K562 (cell line): ENCODE results near the gene ELMO1. TPM values are rescaled to one million over a fixed set of nuclear protein-coding genes. Genes with fewer than 3 reads are reported as not detected.

ENCODE experiments used
- ATAC-seq: fragments of 200-7000 bp; cut with Tn5 transposase; 3 replicates; pipeline ENCODE4 v1.9.1; 2020; ENCODE audit warnings: moderate library complexity
- BruUV-seq: library from RNA; stranded (reverse); fragments of 400-500 nt; replicated peaks from 2 replicates; lab custom pipeline; 2021; lab: Mats Ljungman, UMichigan
- CTCF ChIA-PET: fragments of 300-600 bp; formaldehyde crosslinking; extraction: SDS; loops from one replicate; lab custom pipeline; 2021; ENCODE audit warnings: low intra/inter-chr PET ratio; lab: Yijun Ruan, JAX
- POLR2A ChIA-PET: fragments of 300-600, 350-650 bp; sonication (Branson Sonifier 250); formaldehyde crosslinking; extraction: SDS; loops from one replicate; lab custom pipeline; 2021; ENCODE audit warnings: antibody characterized with exemption, inconsistent platforms; lab: Yijun Ruan, JAX
- DNase-seq, 4 experiments: peaks; one replicate each; pipeline versions ENCODE4 v3.0.0 to v3.0.0-alpha.2; 2011 to 2018; ENCODE audit warnings: low spot score in 3 of 4, mixed read lengths in 3 of 4; ENCODE audit errors: extremely low read depth in 1 of 4
- FAIRE-seq: peaks from 2 replicates; lab custom pipeline; 2011; peaks lifted over from hg19 to GRCh38; lab: Jason Lieb, UNC
- H2AFZ ChIP-seq: 2 replicates; pipeline ENCODE4 v1.6.0; 2011; ENCODE audit warnings: low read depth, low read length, control low read depth, inconsistent platforms
- H3K27ac ChIP-seq: fragments of 200-600 bp; 3 replicates; pipeline ENCODE4 v1.8.0; 2011; ENCODE audit warnings: low read depth, mild to moderate bottlenecking, control low read depth, inconsistent platforms, low read length, moderate library complexity, mixed read lengths; ENCODE audit errors: extremely low read depth
- H3K27me3 ChIP-seq, 2 experiments: fragments of 300-600 bp in 1 of 2; 2 replicates in 1 of 2; 3 replicates in 1 of 2; pipeline versions ENCODE4 v1.6.0 to v1.8.0; 2011; ENCODE audit warnings: inconsistent platforms in 2 of 2, low read length in 2 of 2, mild to moderate bottlenecking in 1 of 2, mixed read lengths in 1 of 2, moderate library complexity in 1 of 2; ENCODE audit not compliant: control insufficient read depth in 2 of 2, insufficient read depth in 2 of 2
- H3K36me3 ChIP-seq: fragments of 300-600 bp; 3 replicates; pipeline ENCODE4 v1.8.0; 2011; ENCODE audit warnings: mild to moderate bottlenecking, low read length, inconsistent platforms; ENCODE audit not compliant: control insufficient read depth, insufficient read depth
- H3K4me1 ChIP-seq, 2 experiments: fragments of 200-600 bp in 1 of 2; replicated peaks in 1 of 2; 2 replicates in 1 of 2; 3 replicates in 1 of 2; pipeline versions ENCODE4 v1.5.1 to v1.8.0; 2011; ENCODE audit warnings: inconsistent platforms in 2 of 2, low read length in 2 of 2, mild to moderate bottlenecking in 1 of 2, mixed read lengths in 1 of 2, moderate library complexity in 1 of 2; ENCODE audit not compliant: control insufficient read depth in 2 of 2, insufficient read depth in 2 of 2
- H3K4me2 ChIP-seq: 2 replicates; pipeline ENCODE4 v1.6.1; 2011; ENCODE audit warnings: low read length, control low read depth, inconsistent platforms, mixed read lengths; ENCODE audit not compliant: insufficient read depth
- H3K4me3 ChIP-seq: fragments of 200-600 bp; sonication (generic), shearing (Covaris generic); 2 replicates; pipeline ENCODE4 v1.5.1; 2016; ENCODE audit warnings: control low read depth, inconsistent platforms
- H3K79me2 ChIP-seq: fragments of 200-600 bp; 3 replicates; pipeline ENCODE4 v1.8.0; 2011; ENCODE audit warnings: low read length, inconsistent platforms; ENCODE audit not compliant: control insufficient read depth, insufficient read depth
- H3K9ac ChIP-seq, 2 experiments: 2 replicates each; pipeline versions ENCODE4 v1.6.0 to v1.6.1; 2011; ENCODE audit warnings: low read depth in 2 of 2, low read length in 2 of 2, control low read depth in 1 of 2, inconsistent platforms in 1 of 2, mild to moderate bottlenecking in 1 of 2, mixed read lengths in 1 of 2; ENCODE audit not compliant: insufficient read depth in 1 of 2
- H3K9me1 ChIP-seq: one replicate; pipeline ENCODE4 v1.6.0; 2011; ENCODE audit warnings: inconsistent platforms, mild to moderate bottlenecking, low read length, moderate library complexity; ENCODE audit not compliant: control insufficient read depth, insufficient read depth
- H3K9me3 ChIP-seq: replicated peaks from 2 replicates; pipeline ENCODE4 v1.5.1; 2011; ENCODE audit warnings: low read depth, low read length, inconsistent platforms; ENCODE audit not compliant: control insufficient read depth, insufficient read depth
- H4K20me1 ChIP-seq: replicated peaks from 2 replicates; pipeline ENCODE4 v1.6.1; 2011; ENCODE audit warnings: low read length, inconsistent platforms, mixed read lengths; ENCODE audit not compliant: control insufficient read depth, insufficient read depth
- BRF2 ChIP-seq: IDR thresholded peaks from 3 replicates; pipeline ENCODE4 v1.6.1; 2011; ENCODE audit warnings: borderline replicate concordance, mild to moderate bottlenecking; ENCODE audit not compliant: insufficient read length, insufficient read depth
- C11orf30 ChIP-seq: fragments of 450-650 bp; IDR thresholded peaks from 2 replicates; pipeline ENCODE4 v1.6.1; 2016; ENCODE audit warnings: low read depth, mild to moderate bottlenecking
- CREBBP ChIP-seq: IDR thresholded peaks from one replicate; pipeline ENCODE4 v1.6.1; 2012; ENCODE audit warnings: low read depth, mild to moderate bottlenecking, control low read depth, inconsistent platforms, low read length
- DMBX1 ChIP-seq: fragments of 250-450 bp; sonication (Bioruptor Pico); IDR thresholded peaks from 2 replicates; pipeline ENCODE4 v1.8.0; 2022; ENCODE audit warnings: inconsistent platforms, mild to moderate bottlenecking, moderate library complexity, borderline replicate concordance
- ERF ChIP-seq: fragments of 450-650 bp; formaldehyde crosslinking; IDR thresholded peaks from 2 replicates; pipeline ENCODE4 v1.4.0; 2020; ENCODE audit warnings: mild to moderate bottlenecking, mixed read lengths
- FOXA1 ChIP-seq: fragments of 450-650 bp; IDR thresholded peaks from 2 replicates; pipeline ENCODE4 v1.6.1; 2016; ENCODE audit warnings: mild to moderate bottlenecking, borderline replicate concordance
- FOXP4 ChIP-seq: sonication (generic); formaldehyde crosslinking; IDR thresholded peaks from 2 replicates; pipeline ENCODE4 v1.8.0; 2022; ENCODE audit warnings: mild to moderate bottlenecking, missing genetic modification reagents, borderline replicate concordance
- GABPB2 ChIP-seq: fragments of 250-450 bp; sonication (Bioruptor Pico); conservative IDR thresholded peaks from 2 replicates; pipeline ENCODE4 v1.5.1; 2021; ENCODE audit warnings: mild to moderate bottlenecking
- HDAC3 ChIP-seq: fragments of 450-650 bp; IDR thresholded peaks from 2 replicates; pipeline ENCODE4 v1.6.1; 2018; ENCODE audit warnings: borderline replicate concordance, mild to moderate bottlenecking, moderate library complexity; ENCODE audit not compliant: partially characterized antibody
- PRPF4 ChIP-seq: fragments of 200-400 bp; formaldehyde crosslinking; IDR thresholded peaks from one replicate; pipeline ENCODE4 v1.6.1; 2017; ENCODE audit warnings: low read length, low read depth, mild to moderate bottlenecking; ENCODE audit not compliant: insufficient read depth, poor library complexity, severe bottlenecking
- PTRF ChIP-seq: fragments of 450-650 bp; IDR thresholded peaks from 2 replicates; pipeline ENCODE4 v1.6.1; 2016; ENCODE audit warnings: mild to moderate bottlenecking, missing genetic modification characterization, missing compliant biosample characterization
- TFAP4 ChIP-seq: sonication (generic); formaldehyde crosslinking; IDR thresholded peaks from 2 replicates; pipeline ENCODE4 v1.8.0; 2022; ENCODE audit warnings: missing genetic modification reagents, mild to moderate bottlenecking, moderate library complexity, borderline replicate concordance
- ZBTB26 ChIP-seq: fragments of 450-650 bp; formaldehyde crosslinking; IDR thresholded peaks from 2 replicates; pipeline ENCODE4 v1.4.0; 2022; ENCODE audit warnings: missing genetic modification characterization
- ZNF395 ChIP-seq: fragments of 200-800 bp; sonication (Bioruptor generic); IDR thresholded peaks from 2 replicates; pipeline ENCODE4 v1.6.1; 2017; ENCODE audit warnings: missing genetic modification characterization, missing compliant biosample characterization
- ZNF551 ChIP-seq: fragments of 250-450 bp; sonication (Bioruptor Pico); IDR thresholded peaks from 2 replicates; pipeline ENCODE4 v1.5.0; 2021; ENCODE audit warnings: mild to moderate bottlenecking, moderate library complexity
- WGBS: fragments of 100-300 bp; shearing (Covaris generic); methylation state at CpG from one replicate; pipeline ENCODE4 v1.1.6; 2016; ENCODE audit warnings: low coverage, mixed read lengths; ENCODE audit not compliant: insufficient coverage; ENCODE audit errors: missing lambda C conversion rate; 5-methylcytosine and 5-hydroxymethylcytosine counted together
- in situ Hi-C: fragments of 300-500 bp; cut with MboI; formaldehyde crosslinking; loops from 4 replicates; pipeline ENCODE4 v1.15.0; 2018; ENCODE audit warnings: inconsistent platforms, mixed read lengths
- intact Hi-C: fragments of 100-400 bp; cut with micrococcal nuclease; formaldehyde crosslinking; loops from 2 replicates; pipeline ENCODE4 v1.14.2; 2022
- polyA plus RNA-seq, 8 experiments: library from polyadenylated mRNA; depleted of rRNA in 4 of 8; stranded (reverse) in 5 of 8; unstranded in 3 of 8; fragments of >200 nt; fragmentation: Nextera tagmentation in 2 of 8; fragmentation: Illumina TruSeq in 1 of 8; extraction: Ambion mirVana in 2 of 8; extraction: Trizol in 1 of 8; gene quantifications; 2 replicates each; pipeline versions ENCODE4 v1.2.1 to v1.2.3, GENCODE V29; 2011 to 2014; ENCODE audit warnings: inconsistent platforms in 1 of 8, missing spikeins in 1 of 8
- total RNA-seq, 7 experiments: library from RNA; depleted of rRNA in 6 of 7; stranded (reverse); fragments of >200 nt in 6 of 7; fragmentation: Illumina TruSeq in 2 of 7; extraction: Trizol in 2 of 7; gene quantifications; 2 replicates each; pipeline versions ENCODE4 v1.2.1 to v1.2.3, GENCODE V29; 2011 to 2021; ENCODE audit warnings: low replicate concordance in 1 of 7

The ELMO1 gene
- total and polyA plus RNA-seq, 9 of the 15 experiments (the other 6 are each of a cell fraction or from before 2014, with no cell fraction given): 0.36 to 7.2 (median 3.6) TPM

- intact Hi-C loops: no loop called here
- H3K4me3 ChIP-seq: no peak overlapping the region
- TF ChIP-seq BRF2: no peak
- TF ChIP-seq TFAP4 (CRISPR knock-in tag): no peak
- no peak for TF ChIP-seq ZNF395 (CRISPR knock-in tag)
- TF ChIP-seq ZNF551 (CRISPR knock-in tag): no peak
- TF ChIP-seq GABPB2 (CRISPR knock-in tag): no peak
- TF ChIP-seq FOXA1: no peak
- TF ChIP-seq HDAC3: no peak
- TF ChIP-seq DMBX1 (CRISPR knock-in tag): no peak
- TF ChIP-seq PTRF (tag): no peak
- TF ChIP-seq FOXP4 (CRISPR knock-in tag): no peak
- no peak for TF ChIP-seq ERF (CRISPR knock-in tag)
- TF ChIP-seq PRPF4: no peak
- no peak for TF ChIP-seq CREBBP
- TF ChIP-seq C11orf30: no peak
- TF ChIP-seq ZBTB26 (CRISPR knock-in tag): no peak
Measured at GRCh38 chr7:37421861-37422500, 26.7 kb downstream of the ELMO1 start.

More at GRCh38 chr7:37421861-37422500, 26.7 kb downstream of the ELMO1 start:
- H3K27me3 ChIP-seq: peaks cover 4 to 25% of the 10 kb centered on the region in 2 experiments; a peak in 3 of 5 replicates
- H3K27ac ChIP-seq: no peak overlapping the region
- no peaks in the 10 kb centered on the region for H4K20me1 ChIP-seq
- ATAC-seq (no peak), DNase-seq (no peak), FAIRE-seq (no peak)
- H3K79me2 ChIP-seq: no peaks in the 10 kb centered on the region
- no peaks in the 10 kb centered on the region for H3K9me3 ChIP-seq
- WGBS: 0% methylated on average over 6 of the region's 6 CpGs
- no peak overlapping the region for H3K9ac ChIP-seq
- no peaks in the 10 kb centered on the region for H3K36me3 ChIP-seq
- in situ Hi-C loops: no loop called here
- no peaks in the 10 kb centered on the region for H3K9me1 ChIP-seq
- ChIA-PET POLR2A (no interaction called here), CTCF (no interaction called here)
- BruUV-seq: no TSS peak
- no peak overlapping the region for H3K4me2 ChIP-seq
- H2AFZ ChIP-seq: no peak overlapping the region
- H3K4me1 ChIP-seq: no peaks in the 10 kb centered on the region; a peak in 1 of 5 replicates
